Liver (tissue), 3 donors: ENCODE measurements around the gene CTSE.

Experiments used
- GABPA ChIP-seq, 2 donors: IDR thresholded peaks in 1 of 2; conservative IDR thresholded peaks in 1 of 2; 2 replicates each; pipeline ENCODE4 v1.6.1; 2016; ENCODE audit warnings: antibody characterized with exemption in 2 of 2, mild to moderate bottlenecking in 1 of 2, moderate library complexity in 1 of 2
- JUND ChIP-seq, 2 donors: IDR thresholded peaks; 2 replicates each; pipeline ENCODE4 v1.6.1; 2016; ENCODE audit warnings: antibody characterized with exemption in 2 of 2
- NR2F2 ChIP-seq: IDR thresholded peaks from 2 replicates; pipeline ENCODE4 v1.6.1; 2016; ENCODE audit warnings: antibody characterized with exemption
- RAD21 ChIP-seq, 2 donors: IDR thresholded peaks; 2 replicates each; pipeline ENCODE4 v1.6.1; 2016; ENCODE audit warnings: antibody characterized with exemption in 2 of 2, mild to moderate bottlenecking in 2 of 2
- REST ChIP-seq: IDR thresholded peaks from 2 replicates; pipeline ENCODE4 v1.6.1; 2016; ENCODE audit warnings: antibody characterized with exemption, mild to moderate bottlenecking
- SP1 ChIP-seq: IDR thresholded peaks from 2 replicates; pipeline ENCODE4 v1.6.1; 2018; ENCODE audit warnings: antibody characterized with exemption, mild to moderate bottlenecking
- YY1 ChIP-seq: IDR thresholded peaks from 2 replicates; pipeline ENCODE4 v1.6.1; 2016; ENCODE audit warnings: antibody characterized with exemption, mild to moderate bottlenecking
- TF ChIP-seq, protein P1 (sequence below): fragments of 150-350 bp; IDR thresholded peaks from 2 replicates; pipeline ENCODE4 v1.5.1; 2017; ENCODE audit warnings: improper control_type of control experiment, low read depth, low read length; ENCODE audit not compliant: missing input control
- donor health status: healthy.
- donor health status: healthy.

GRCh38 chr1:206015071-206015470 is 8.6 kb downstream of the CTSE start:
- TF ChIP-seq, protein P1, sequence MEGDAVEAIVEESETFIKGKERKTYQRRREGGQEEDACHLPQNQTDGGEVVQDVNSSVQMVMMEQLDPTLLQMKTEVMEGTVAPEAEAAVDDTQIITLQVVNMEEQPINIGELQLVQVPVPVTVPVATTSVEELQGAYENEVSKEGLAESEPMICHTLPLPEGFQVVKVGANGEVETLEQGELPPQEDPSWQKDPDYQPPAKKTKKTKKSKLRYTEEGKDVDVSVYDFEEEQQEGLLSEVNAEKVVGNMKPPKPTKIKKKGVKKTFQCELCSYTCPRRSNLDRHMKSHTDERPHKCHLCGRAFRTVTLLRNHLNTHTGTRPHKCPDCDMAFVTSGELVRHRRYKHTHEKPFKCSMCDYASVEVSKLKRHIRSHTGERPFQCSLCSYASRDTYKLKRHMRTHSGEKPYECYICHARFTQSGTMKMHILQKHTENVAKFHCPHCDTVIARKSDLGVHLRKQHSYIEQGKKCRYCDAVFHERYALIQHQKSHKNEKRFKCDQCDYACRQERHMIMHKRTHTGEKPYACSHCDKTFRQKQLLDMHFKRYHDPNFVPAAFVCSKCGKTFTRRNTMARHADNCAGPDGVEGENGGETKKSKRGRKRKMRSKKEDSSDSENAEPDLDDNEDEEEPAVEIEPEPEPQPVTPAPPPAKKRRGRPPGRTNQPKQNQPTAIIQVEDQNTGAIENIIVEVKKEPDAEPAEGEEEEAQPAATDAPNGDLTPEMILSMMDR: no peak
- TF ChIP-seq NR2F2 (no peak), YY1 (no peak), RAD21 (IDR thresholded peaks at IDR 0.05) (no peak), JUND (IDR thresholded peaks at IDR 0.05) (no peak), GABPA (IDR thresholded peaks at IDR 0.05 in 1 of 2, conservative IDR thresholded peaks at IDR 0.05 in 1 of 2) (no peak), SP1 (no peak), REST (no peak)
